HG03066 (cell line): ENCODE results near the gene B3GNT5.

ENCODE experiments used
- ATAC-seq: cut with Tn5 transposase; IDR thresholded peaks from one replicate; pipeline ENCODE4 v1.9.1; 2021; ENCODE audit warnings: low read depth; ENCODE audit not compliant: unreplicated experiment

B3GNT5 gene, protein sequence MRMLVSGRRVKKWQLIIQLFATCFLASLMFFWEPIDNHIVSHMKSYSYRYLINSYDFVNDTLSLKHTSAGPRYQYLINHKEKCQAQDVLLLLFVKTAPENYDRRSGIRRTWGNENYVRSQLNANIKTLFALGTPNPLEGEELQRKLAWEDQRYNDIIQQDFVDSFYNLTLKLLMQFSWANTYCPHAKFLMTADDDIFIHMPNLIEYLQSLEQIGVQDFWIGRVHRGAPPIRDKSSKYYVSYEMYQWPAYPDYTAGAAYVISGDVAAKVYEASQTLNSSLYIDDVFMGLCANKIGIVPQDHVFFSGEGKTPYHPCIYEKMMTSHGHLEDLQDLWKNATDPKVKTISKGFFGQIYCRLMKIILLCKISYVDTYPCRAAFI

DNA sequence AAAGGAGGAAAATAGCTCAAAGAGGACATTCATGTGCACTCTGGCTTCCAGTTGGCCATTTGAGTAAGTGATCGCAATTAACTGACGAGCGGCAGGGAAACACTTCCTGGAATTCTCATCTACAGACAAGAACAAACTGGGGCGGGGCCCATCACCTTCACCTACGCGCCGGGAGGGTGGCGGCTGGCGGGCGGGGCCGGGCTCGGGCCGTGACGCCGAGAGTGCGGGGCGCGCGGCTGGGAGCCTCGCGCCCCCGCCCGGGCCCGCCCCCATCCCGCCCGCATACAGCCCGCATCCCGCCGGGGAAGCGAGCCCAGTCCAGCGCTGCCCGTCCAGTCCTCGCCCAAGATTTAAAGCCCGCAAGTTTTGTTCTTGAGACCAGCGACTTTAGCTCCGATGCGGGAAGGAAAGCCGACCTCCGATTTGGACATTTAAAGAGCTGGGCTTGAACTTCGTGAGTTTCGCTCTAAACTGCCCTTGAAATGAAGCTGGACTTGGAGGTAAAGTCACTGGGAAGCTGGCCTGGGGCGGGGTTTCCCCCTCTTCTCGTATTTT lies at the start of gene B3GNT5:
TSS of gene B3GNT5 (plus strand) at position 281 of the 555 bp plus-strand sequence. CDS start 16,546 bp downstream, outside the sequence.
- no peak for ATAC-seq

DNA sequence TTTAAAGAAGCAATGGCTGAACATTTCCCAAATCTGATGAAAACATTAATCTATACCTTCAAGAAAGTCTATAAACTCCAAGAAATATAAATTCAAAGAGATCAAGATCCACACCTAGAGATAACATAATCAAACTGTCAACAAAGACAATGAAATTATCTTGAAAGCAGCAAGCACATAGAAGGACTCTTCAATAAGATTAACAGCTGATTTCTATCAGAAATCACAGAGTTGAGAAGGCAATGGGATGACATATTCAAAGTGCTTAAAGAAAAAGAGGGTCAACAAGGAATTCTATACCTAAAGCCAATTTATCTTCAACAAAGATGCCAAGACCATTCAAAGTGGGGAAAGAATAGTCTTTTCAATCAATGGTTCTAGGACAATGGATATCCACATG lies 49.4 kb upstream of the B3GNT5 start:
- no peak for ATAC-seq

GRCh38 chr3:183208260-183208659 lies 44.8 kb upstream of the B3GNT5 start:
- ATAC-seq: no peak

- no peak for ATAC-seq
These were observed 44.3 kb upstream of the B3GNT5 start for GRCh38 chr3:183208800-183209199.

GRCh38 chr3:183210341-183210740 lies 42.7 kb upstream of the B3GNT5 start:
- no peak for ATAC-seq

DNA sequence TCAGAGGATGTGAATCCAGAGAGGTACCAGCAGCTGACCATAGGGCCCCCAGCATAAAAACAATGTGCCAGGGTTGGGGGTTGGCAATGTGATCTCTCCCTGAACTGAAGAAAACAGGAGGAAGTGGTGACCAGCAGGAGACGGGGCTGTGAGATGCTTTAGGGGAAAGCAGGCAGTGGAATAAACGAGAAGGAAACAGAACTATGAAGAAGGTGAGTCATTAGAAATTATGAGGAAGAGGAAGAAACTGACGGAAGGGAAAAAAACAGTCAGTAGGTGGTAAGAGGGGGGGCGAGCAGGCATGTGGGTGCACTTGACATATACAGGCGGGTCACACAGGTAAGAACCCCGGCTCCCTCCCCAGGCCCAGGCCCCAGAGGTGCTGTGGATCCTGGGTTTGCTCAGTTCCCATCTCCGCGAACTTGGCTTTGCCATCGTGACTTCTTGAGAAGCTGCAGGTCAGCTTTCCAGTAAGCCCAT lies 42.2 kb upstream of the B3GNT5 start:
- no peak for ATAC-seq

GRCh38 chr3:183211352-183211751 lies 41.7 kb upstream of the B3GNT5 start:
- ATAC-seq: no peak

DNA sequence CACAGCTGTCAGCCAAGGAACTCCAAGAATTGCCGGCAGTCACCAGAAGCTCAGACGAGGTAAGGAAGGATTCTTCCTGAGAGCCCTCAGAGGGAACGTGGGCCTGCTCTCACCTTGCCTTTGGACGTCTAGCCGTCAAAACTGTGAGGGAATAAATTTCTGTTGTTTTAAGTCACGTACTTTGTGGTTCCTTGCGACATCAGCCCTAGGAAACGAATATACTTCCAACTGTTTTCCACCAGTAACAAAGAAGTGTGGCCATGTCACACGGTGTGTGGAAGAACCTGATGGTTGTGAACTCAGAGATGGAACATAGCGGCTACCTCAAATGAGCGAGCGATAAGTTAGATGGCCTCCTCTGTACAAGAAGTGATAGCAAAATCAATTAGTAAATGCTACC lies 41.0 kb upstream of the B3GNT5 start:
- ATAC-seq: no peak

DNA sequence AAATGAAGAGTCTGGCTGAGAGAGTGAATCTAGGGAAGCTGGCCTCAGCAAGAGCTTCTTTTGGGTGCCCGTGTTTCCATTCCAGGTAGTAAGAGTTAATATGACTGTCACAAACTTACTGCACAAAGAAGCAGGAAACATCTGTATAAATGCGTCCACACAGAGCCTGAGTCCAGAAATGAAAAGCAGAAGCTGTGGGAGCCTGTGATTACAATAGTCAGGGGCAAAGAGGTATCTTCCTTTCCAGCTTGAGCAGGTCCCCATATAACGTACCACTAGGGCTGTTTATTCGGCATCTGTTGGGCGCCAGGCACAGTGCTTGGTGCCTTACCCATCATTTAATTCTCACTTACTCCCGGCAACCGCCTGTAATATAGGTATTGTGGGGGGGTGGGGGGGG lies 40.5 kb upstream of the B3GNT5 start:
- no peak for ATAC-seq

DNA sequence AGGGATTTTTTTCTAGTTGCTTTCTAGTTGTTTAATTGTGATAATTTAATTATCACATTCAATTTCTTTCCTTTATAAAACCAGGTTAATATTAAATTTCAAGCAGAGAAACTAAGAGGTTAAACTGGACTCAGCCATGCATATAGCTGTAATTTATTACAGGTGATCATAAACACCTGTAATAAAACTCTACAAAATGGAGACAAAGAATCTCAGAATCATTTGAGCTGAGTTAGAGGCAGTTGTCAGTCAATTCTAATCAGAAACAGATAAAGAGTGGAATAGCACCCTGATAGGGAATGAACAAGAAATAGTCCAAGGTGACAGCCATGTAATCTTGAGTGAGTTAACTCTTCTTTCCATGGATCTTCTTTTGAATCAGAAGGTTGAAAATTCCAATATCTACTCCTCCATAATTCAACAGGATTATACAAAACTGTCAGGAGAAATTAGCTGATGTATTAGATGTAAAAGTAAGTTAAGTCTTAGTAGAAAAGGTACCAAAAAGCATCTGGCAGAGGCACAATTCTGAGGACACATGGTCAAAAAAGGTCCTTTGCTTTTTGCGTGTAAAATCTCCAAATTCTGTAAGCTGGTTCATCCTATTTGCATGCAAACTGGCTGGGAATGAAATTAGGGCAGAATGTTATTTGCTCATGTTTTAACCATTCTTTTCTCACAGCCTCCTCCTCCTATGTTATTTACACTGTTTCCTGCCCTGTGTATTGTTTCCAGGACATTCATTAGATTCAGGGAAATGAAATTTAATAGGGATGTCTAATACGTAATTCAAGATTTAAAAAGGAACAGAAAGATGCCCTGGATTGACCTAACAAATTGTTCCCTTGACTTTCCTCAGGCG lies 39.4 kb upstream of the B3GNT5 start:
- ATAC-seq: no peak

GRCh38 chr3:183214277-183214612 lies 38.8 kb upstream of the B3GNT5 start:
- ATAC-seq: no peak

- ATAC-seq: no peak
These were observed 37.4 kb upstream of the B3GNT5 start for GRCh38 chr3:183215591-183216202.

DNA sequence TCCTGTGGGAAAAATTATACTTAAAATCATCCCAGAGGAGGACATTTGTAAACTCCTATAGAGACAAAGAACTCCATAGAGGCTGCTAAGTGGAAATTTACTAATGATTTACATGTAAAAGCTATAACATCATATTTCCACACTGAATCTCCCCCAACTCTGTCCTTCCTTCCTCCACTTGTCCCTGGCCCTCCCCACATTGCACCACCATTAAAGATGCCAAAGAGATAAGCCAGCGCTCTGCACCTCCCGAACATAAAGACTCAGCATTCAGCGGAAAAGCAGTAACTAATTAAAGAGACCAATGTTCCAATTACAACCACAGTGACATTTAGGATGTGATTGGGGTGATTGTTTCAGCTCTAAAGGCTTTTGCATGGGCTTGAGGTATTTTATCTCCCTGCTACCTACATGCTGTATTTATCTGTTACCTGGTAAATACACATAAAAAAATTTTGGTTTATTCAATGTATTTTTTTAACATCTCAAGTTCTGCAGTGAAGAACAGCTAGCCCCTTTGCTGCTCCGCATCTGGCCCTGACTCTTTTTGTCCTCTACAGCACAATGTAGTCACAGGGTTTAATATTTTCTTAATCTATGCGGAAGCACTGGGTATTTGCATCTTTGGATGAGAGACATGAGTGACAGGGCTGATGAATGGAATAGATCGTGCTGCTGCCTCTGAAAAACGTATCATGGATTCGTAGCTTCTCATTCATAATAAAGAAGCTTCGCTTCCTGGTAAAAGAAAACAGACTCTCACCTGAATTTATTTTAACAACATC lies 35.3 kb upstream of the B3GNT5 start:
- no peak for ATAC-seq

GRCh38 chr3:183218826-183219225 lies 34.2 kb upstream of the B3GNT5 start:
- ATAC-seq: no peak

- ATAC-seq: no peak
These were observed 32.2 kb upstream of the B3GNT5 start for GRCh38 chr3:183220828-183221227.

- no peak for ATAC-seq
These were observed 30.3 kb upstream of the B3GNT5 start for GRCh38 chr3:183222631-183223235.

GRCh38 chr3:183224180-183224970 lies 28.7 kb upstream of the B3GNT5 start:
- ATAC-seq: no peak

- ATAC-seq: no peak
These were observed 26.6 kb upstream of the B3GNT5 start for GRCh38 chr3:183226333-183226890.

- no peak for ATAC-seq
These were observed 25.5 kb upstream of the B3GNT5 start for GRCh38 chr3:183227586-183227985.
